Hepatocyte (in vitro differentiated cells): Measurements from ENCODE around the gene RGR.

Experiments
- CTCF ChIP-seq: fragments of 200-600 bp; sonication (generic); IDR thresholded peaks from 2 replicates; pipeline ENCODE4 v1.5.1; 2016; ENCODE audit warnings: antibody characterized with exemption, mild to moderate bottlenecking; ENCODE audit not compliant: poor library complexity
- EZH2 ChIP-seq: fragments of 200-600 bp; sonication (generic); IDR thresholded peaks from 2 replicates; pipeline ENCODE4 v1.6.1; 2016; ENCODE audit warnings: antibody characterized with exemption, mild to moderate bottlenecking, borderline replicate concordance

- no peak for TF ChIP-seq CTCF
- no peak for TF ChIP-seq EZH2
These were observed 46.5 kb upstream of the RGR start for GRCh38 chr10:84198206-84198915.
